HG03442 (cell line): Measurements from ENCODE around the gene B4GALT6.
"Not testable (repeated sequence)": the region's sequence is repeated elsewhere in the genome, so short reads cannot be mapped to it uniquely, and the experiment has no call there.

Experiments used
- ATAC-seq: cut with Tn5 transposase; IDR thresholded peaks from one replicate; pipeline ENCODE4 v1.9.1; 2021; ENCODE audit warnings: mild to moderate bottlenecking, moderate library complexity; ENCODE audit not compliant: unreplicated experiment

Gene B4GALT6, protein sequence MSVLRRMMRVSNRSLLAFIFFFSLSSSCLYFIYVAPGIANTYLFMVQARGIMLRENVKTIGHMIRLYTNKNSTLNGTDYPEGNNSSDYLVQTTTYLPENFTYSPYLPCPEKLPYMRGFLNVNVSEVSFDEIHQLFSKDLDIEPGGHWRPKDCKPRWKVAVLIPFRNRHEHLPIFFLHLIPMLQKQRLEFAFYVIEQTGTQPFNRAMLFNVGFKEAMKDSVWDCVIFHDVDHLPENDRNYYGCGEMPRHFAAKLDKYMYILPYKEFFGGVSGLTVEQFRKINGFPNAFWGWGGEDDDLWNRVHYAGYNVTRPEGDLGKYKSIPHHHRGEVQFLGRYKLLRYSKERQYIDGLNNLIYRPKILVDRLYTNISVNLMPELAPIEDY

GRCh38 chr18:31684279-31685096 lies at the start of gene B4GALT6:
Gene B4GALT6 (minus strand): TSS chr18:31684581. CDS start chr18:31684426, 155 bp downstream.
- ATAC-seq: peak; percentile 28

GRCh38 chr18:31731628-31732027 lies 47.2 kb upstream of the B4GALT6 start:
- ATAC-seq: no peak

DNA sequence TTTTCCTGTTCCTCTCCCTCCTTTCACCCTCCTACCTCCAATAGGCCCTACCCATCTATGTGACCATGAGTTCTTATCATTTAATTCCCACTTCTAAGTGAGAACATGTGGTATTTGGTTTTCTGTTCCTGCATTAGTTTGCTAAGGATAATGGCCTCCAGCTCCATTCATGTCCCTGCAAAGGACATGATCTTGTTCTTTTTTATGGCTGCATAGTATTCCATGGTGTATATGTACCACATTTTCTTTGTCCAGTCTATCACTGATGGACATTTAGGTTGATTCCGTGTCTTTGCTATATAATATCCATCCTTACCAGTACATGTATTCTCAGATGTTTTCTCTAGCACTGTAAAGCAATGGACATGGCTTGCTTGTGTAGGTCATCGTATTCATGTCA lies 44.8 kb upstream of the B4GALT6 start:
- not testable (repeated sequence) for ATAC-seq

GRCh38 chr18:31723990-31724711 lies 39.8 kb upstream of the B4GALT6 start:
- ATAC-seq: no peak

- no peak for ATAC-seq
Measured at GRCh38 chr18:31723639-31723989, 39.2 kb upstream of the B4GALT6 start.

- peak; percentile 97 for ATAC-seq
Measured at GRCh38 chr18:31722369-31722957, 38.1 kb upstream of the B4GALT6 start.

DNA sequence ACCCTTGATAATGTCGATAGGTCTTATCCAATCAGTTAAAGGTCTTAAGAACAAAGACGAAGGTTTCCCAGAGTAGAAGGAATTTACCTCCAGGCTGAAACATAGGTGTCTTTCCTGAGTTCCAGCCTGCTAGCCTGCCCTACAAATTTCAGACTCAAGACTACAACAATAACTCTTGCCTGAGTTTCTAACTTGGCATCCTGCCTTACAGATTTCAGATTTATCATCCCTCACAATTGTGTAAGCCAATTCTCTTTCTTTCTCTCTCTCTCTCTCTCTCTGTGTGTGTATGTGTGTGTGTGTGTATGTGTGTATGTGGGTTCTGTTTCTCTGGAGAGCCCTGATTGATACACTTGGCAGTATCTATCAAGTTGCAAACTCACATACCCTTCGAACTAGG lies 37.2 kb upstream of the B4GALT6 start:
- ATAC-seq: no peak

GRCh38 chr18:31720867-31721266 lies 36.5 kb upstream of the B4GALT6 start:
- ATAC-seq: no peak

GRCh38 chr18:31719363-31720006 lies 35.1 kb upstream of the B4GALT6 start:
- no peak for ATAC-seq

- ATAC-seq: no peak
Measured at GRCh38 chr18:31718386-31718785, 34.0 kb upstream of the B4GALT6 start.

DNA sequence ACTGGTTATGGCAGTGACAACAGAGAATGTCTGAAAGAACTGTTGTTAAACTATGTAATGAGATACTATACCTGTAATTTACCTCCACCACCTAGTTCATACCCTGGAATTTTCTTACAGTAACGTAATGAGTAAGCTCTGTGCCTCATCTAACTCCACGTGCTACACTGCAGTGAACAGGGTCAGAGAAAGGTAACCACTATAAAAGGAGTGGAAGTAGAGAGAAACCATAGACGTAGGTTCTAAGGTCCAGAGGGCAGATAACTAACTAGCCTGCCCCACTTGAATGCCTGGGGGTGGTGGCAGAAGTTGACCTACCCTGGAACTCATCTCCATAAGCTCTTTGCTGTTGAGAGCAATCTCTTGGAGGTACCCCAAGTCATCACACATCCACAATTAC lies 32.0 kb upstream of the B4GALT6 start:
- ATAC-seq: peak; percentile 90

DNA sequence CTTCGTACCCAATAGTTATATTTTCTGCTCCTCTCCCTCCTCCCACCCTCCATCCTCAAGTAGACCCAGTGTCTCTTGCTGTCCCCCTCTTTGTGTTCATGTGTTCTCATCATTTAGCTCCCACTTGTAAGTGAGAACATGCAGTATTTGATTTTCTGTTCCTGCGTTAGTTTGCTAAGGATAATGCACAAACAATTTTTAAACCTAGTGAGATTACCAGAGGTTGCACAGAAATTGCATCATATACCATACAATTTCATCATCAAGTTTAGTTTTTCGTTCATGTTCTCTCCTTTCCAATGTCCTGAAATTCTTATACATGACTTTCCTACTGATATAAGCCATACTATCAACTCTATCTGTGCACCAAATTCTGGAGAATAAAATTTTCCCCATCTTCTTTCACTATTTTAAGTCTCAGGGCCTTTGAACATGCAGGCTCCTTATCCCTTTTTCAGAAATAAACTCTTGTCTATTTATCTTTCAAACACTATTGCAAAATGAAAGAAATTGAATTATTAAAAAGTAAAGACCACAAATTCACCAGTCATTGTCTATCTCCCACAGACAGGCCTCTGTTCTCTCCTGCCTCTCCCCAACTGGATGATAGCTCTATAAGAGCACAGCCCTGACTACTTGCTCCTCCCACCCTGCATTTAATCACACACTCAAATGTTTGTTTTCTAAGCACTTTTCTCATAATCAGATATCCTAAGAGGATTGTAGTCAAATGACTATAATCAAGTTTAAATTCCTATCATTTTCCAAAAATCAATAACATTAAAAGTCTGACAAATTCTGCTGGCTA lies 27.2 kb upstream of the B4GALT6 start:
- ATAC-seq: no peak

DNA sequence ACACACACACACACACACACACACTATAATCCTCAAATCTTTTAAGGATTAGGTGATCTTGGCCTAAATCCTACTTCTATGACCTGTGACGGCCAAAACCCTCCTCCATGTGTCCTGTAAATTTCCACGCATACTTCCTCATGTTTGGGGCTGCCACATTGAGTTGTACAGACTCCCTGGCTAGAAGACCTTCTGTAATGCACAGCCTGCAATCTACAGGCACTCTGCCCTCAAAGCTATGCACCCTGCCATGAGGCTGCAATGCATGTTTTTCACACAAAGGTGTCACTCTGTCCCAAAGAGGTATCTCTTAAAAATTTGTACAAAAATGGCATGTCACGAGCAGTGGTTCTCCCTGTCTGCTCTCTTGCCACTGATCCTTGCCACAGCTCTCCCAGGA lies 26.4 kb upstream of the B4GALT6 start:
- ATAC-seq: peak; percentile 50

- no peak for ATAC-seq
Measured at GRCh38 chr18:31707815-31708214, 23.4 kb upstream of the B4GALT6 start.

DNA sequence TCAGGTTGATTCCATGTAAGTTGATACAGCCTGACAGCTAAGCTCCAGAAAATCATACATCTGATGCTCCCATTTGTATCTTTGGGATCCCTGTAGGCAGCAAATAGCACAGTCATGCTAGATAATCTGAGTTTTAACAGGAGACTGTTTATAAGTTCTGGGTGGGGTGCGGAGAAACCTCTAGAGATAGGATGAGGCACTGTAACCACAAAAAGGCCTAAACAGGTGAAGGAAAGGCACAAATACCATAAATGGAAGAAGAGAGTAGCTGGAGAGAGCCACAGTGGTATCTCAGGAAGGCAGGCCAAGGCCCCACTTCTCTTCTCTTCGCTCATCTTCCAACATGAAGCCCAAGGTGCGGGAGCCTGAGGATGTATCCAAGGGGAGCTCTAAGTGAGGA lies 18.1 kb upstream of the B4GALT6 start:
- ATAC-seq: no peak

DNA sequence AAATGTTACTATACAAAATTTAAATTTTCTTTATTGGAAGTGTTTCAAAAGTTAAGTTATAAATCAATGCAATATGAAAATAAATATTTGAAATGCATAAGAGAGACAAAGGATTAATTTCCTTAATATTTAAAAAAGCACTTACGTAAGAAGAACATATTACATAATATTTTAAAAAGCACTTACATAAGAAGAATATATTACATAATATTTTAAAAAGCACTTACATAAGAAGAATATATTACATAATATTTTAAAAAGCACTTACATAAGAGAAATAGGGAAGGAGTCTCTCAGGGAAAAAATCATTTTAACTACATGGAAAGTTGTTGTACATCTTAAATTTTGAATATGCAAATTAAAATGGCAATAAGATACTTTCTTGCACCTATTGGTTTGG lies 17.4 kb upstream of the B4GALT6 start:
- no peak for ATAC-seq

- ATAC-seq: no peak
Measured at GRCh38 chr18:31700990-31701389, 16.6 kb upstream of the B4GALT6 start.

DNA sequence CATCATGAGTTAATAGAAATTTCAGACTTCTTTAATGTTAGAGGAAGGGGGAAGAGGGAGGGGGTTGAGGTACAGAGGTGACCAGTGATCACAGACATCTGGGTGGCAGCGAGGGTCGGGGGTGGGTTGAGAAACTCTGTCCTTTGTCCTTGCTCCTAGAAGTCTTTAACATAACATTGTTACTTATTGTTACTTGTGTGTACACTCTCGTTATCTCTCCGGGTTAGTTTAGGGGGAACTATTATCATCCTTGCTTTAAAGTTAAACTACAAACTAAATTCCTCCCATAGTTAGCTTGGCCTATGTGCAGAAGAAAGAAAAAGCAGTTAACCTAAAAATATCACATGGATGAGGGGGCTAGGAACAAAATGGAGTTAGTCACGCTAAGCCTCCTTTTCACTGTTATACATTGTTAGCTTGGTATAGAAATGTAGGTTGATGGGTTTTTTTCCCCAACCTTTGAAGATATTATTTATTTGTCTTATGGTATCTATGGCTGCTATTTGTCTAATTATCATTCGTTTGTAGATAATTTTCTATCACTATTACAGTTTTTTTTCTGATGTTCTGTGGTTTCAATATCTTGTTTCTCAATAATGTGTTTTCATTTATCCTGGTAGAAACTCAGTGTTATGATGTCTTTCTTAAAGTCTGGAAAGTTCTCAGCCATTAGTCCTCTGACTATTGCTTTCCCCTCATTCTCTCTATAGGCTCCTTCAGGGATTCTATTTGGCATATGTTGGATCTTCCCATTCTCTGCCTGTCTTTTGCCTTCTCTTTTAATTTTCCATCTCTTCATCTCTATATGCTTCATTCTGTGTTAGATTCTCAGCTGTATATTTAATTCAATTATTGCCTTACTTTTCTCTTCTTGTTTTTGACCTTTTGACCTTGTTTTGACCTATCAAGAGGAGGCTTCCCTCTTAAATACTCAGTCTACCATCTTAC lies 13.2 kb upstream of the B4GALT6 start:
- ATAC-seq: no peak

GRCh38 chr18:31695989-31696388 lies 11.6 kb upstream of the B4GALT6 start:
- no peak for ATAC-seq
